GM18505 (cell line): ENCODE measurements around the gene LAIR1.

ENCODE experiments used
- ATAC-seq: cut with Tn5 transposase; IDR thresholded peaks from one replicate; pipeline ENCODE4 v1.9.1; 2021; ENCODE audit not compliant: unreplicated experiment
- POLR2A ChIP-seq: IDR thresholded peaks from 4 replicates; pipeline ENCODE4 v1.6.1; 2011; ENCODE audit warnings: borderline replicate concordance; ENCODE audit not compliant: insufficient read depth, insufficient read length; ENCODE audit errors: extremely low read depth

The LAIR1 gene

GRCh38 chr19:54364775-54365257 lies at the start of gene LAIR1:
TSS of gene LAIR1 (minus strand) at chr19:54364931. CDS start at chr19:54364804, 127 bp downstream.
- no peak for ATAC-seq
- TF ChIP-seq POLR2A = no peak

- no peak for ATAC-seq
- TF ChIP-seq POLR2A = no peak
Measured at GRCh38 chr19:54414156-54414555, 49.4 kb upstream of the LAIR1 start.

GRCh38 chr19:54412877-54413276 lies 48.1 kb upstream of the LAIR1 start:
- no peak for ATAC-seq
- no peak for TF ChIP-seq POLR2A

GRCh38 chr19:54411033-54411432 lies 46.3 kb upstream of the LAIR1 start:
- no peak for TF ChIP-seq POLR2A
- ATAC-seq = no peak

- no peak for TF ChIP-seq POLR2A
- ATAC-seq = no peak
Measured at GRCh38 chr19:54408456-54409026, 43.8 kb upstream of the LAIR1 start.

GRCh38 chr19:54407780-54408179 lies 43.0 kb upstream of the LAIR1 start:
- no peak for ATAC-seq
- no peak for TF ChIP-seq POLR2A

- TF ChIP-seq POLR2A = no peak
- ATAC-seq = no peak
Measured at GRCh38 chr19:54405628-54406027, 40.9 kb upstream of the LAIR1 start.

- TF ChIP-seq POLR2A = no peak
- no peak for ATAC-seq
Measured at GRCh38 chr19:54403054-54403453, 38.3 kb upstream of the LAIR1 start.

GRCh38 chr19:54400913-54401312 lies 36.2 kb upstream of the LAIR1 start:
- no peak for ATAC-seq
- no peak for TF ChIP-seq POLR2A

- TF ChIP-seq POLR2A = no peak
- ATAC-seq = no peak
Measured at GRCh38 chr19:54399189-54399588, 34.5 kb upstream of the LAIR1 start.

- ATAC-seq = no peak
- no peak for TF ChIP-seq POLR2A
Measured at GRCh38 chr19:54395685-54396084, 31.0 kb upstream of the LAIR1 start.

- no peak for ATAC-seq
- TF ChIP-seq POLR2A = no peak
Measured at GRCh38 chr19:54393381-54393780, 28.6 kb upstream of the LAIR1 start.

GRCh38 chr19:54392105-54392504 lies 27.4 kb upstream of the LAIR1 start:
- no peak for TF ChIP-seq POLR2A
- ATAC-seq = no peak

GRCh38 chr19:54391589-54392061 lies 26.9 kb upstream of the LAIR1 start:
- no peak for TF ChIP-seq POLR2A
- no peak for ATAC-seq
